Cardiac muscle cell (in vitro differentiated cells and primary cell): ENCODE measurements around the gene NRXN2. TPM values are rescaled to one million over a fixed set of nuclear protein-coding genes. Genes with fewer than 3 reads are reported as not detected.
"Not testable (repeated sequence)": the region's sequence is repeated elsewhere in the genome, so short reads cannot be mapped to it uniquely, and the experiment has no call there.

Experiments
- DNase-seq, 2 donors: peaks; one replicate each; pipeline versions ENCODE4 v3.0.0 to v3.0.0-alpha.2; 2010 to 2017; ENCODE audit warnings: low read depth in 1 of 2, low spot score in 1 of 2
- H3K27ac ChIP-seq: fragments of 200-600 bp; sonication (generic); 2 replicates; pipeline ENCODE4 v1.5.1; 2016
- H3K27me3 ChIP-seq: fragments of 200-600 bp; sonication (generic); 2 replicates; pipeline ENCODE4 v1.6.0; 2016; ENCODE audit warnings: control low read depth
- H3K36me3 ChIP-seq: fragments of 200-600 bp; sonication (generic); 2 replicates; pipeline ENCODE4 v1.5.1; 2016; ENCODE audit warnings: control low read depth
- H3K4me1 ChIP-seq: fragments of 200-600 bp; sonication (generic); 2 replicates; pipeline ENCODE4 v1.8.1; 2017; ENCODE audit warnings: low read depth, mild to moderate bottlenecking, mixed run types
- H3K4me3 ChIP-seq: fragments of 200-600 bp; sonication (generic); 2 replicates; pipeline ENCODE4 v1.5.1; 2016; ENCODE audit warnings: mild to moderate bottlenecking
- H3K9me3 ChIP-seq: fragments of 200-600 bp; sonication (generic); 2 replicates; pipeline ENCODE4 v1.5.1; 2017; ENCODE audit warnings: low read depth, mild to moderate bottlenecking, control low read depth
- polyA plus RNA-seq: library from polyadenylated mRNA; unstranded; fragments of >200 nt; fragmentation: Nextera tagmentation; extraction: Ambion mirVana; gene quantifications from 2 replicates; pipeline ENCODE4 v1.2.1, GENCODE V29; 2016
- total RNA-seq: library from RNA; depleted of rRNA; stranded (reverse); fragments of >200 nt; gene quantifications from 2 replicates; pipeline ENCODE4 v1.2.3, GENCODE V29; 2016
- TF ChIP-seq, protein P1 (sequence below): IDR thresholded peaks from 2 replicates; pipeline ENCODE4 v1.5.1; 2012; ENCODE audit warnings: low read depth, mild to moderate bottlenecking, low read length

NRXN2 gene
- total and polyA plus RNA-seq, 2 experiments from 2014 or later, result 1.2 to 1.3 TPM

GRCh38 chr11:64710418-64711137 is 12.4 kb downstream of the NRXN2 start:
- Histone ChIP-seq H3K27ac (no peak overlapping the region), H3K4me1 (peaks cover 3% of the 10 kb centered on the region), H3K36me3 (no peaks in the 10 kb centered on the region), H3K4me3 (no peak overlapping the region), H3K27me3 (peaks cover 61% of the 10 kb centered on the region), H3K9me3 (no peaks in the 10 kb centered on the region)
- TF ChIP-seq, protein P1, sequence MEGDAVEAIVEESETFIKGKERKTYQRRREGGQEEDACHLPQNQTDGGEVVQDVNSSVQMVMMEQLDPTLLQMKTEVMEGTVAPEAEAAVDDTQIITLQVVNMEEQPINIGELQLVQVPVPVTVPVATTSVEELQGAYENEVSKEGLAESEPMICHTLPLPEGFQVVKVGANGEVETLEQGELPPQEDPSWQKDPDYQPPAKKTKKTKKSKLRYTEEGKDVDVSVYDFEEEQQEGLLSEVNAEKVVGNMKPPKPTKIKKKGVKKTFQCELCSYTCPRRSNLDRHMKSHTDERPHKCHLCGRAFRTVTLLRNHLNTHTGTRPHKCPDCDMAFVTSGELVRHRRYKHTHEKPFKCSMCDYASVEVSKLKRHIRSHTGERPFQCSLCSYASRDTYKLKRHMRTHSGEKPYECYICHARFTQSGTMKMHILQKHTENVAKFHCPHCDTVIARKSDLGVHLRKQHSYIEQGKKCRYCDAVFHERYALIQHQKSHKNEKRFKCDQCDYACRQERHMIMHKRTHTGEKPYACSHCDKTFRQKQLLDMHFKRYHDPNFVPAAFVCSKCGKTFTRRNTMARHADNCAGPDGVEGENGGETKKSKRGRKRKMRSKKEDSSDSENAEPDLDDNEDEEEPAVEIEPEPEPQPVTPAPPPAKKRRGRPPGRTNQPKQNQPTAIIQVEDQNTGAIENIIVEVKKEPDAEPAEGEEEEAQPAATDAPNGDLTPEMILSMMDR, result no peak
- no peak for DNase-seq

GRCh38 chr11:64705501-64705900 is 17.5 kb downstream of the NRXN2 start:
- H3K9me3 ChIP-seq, result no peaks in the 10 kb centered on the region
- TF ChIP-seq, protein P1, result no peak
- no peak overlapping the region for H3K27ac ChIP-seq

GRCh38 chr11:64703048-64703447 is 19.9 kb downstream of the NRXN2 start:
- no peaks in the 10 kb centered on the region for H3K9me3 ChIP-seq
- peaks cover 20% of the 10 kb centered on the region for H3K27me3 ChIP-seq
- no peaks in the 10 kb centered on the region for H3K4me1 ChIP-seq
- no peak overlapping the region for H3K4me3 ChIP-seq
- no peak for DNase-seq
- TF ChIP-seq, protein P1, result no peak
- no peaks in the 10 kb centered on the region for H3K36me3 ChIP-seq
- no peak overlapping the region for H3K27ac ChIP-seq

More at GRCh38 chr11:64705501-64705900, 17.5 kb downstream of the NRXN2 start:
- peaks cover 30% of the 10 kb centered on the region for H3K27me3 ChIP-seq
- DNase-seq, result no peak
- no peak overlapping the region for H3K4me3 ChIP-seq
- H3K36me3 ChIP-seq, result no peaks in the 10 kb centered on the region
- no peaks in the 10 kb centered on the region for H3K4me1 ChIP-seq

DNA sequence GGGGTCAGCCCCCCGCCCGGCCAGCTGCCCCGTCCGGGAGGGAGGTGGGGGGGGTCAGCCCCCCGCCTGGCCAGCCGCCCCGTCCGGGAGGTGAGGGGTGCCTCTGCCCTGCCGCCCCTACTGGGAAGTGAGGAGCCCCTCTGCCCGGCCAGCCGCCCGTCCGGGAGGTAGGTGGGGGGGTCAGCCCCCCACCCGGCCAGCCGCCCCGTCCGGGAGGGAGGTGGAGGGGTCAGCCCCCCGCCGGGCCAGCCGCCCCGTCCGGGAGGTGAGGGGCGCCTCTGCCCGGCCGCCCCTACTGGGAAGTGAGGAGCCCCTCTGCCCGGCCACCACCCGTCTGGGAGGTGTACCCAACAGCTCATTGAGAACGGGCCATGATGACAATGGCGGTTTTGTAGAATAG is 21.0 kb downstream of the NRXN2 start:
- not testable (repeated sequence) for DNase-seq, H3K4me1 ChIP-seq, H3K4me3 ChIP-seq, H3K36me3 ChIP-seq, H3K27ac ChIP-seq, H3K9me3 ChIP-seq
- peaks cover 24% of the 10 kb centered on the region for H3K27me3 ChIP-seq

GRCh38 chr11:64698427-64698826 is 24.6 kb downstream of the NRXN2 start:
- H3K27me3 ChIP-seq, result peaks cover 33% of the 10 kb centered on the region
- TF ChIP-seq, protein P1, result no peak

GRCh38 chr11:64697663-64698375 is 25.2 kb downstream of the NRXN2 start:
- Histone ChIP-seq H3K36me3 (no peaks in the 10 kb centered on the region), H3K27ac (no peak overlapping the region), H3K9me3 (no peaks in the 10 kb centered on the region), H3K4me1 (no peaks in the 10 kb centered on the region), H3K4me3 (no peak overlapping the region), H3K27me3 (peaks cover 36% of the 10 kb centered on the region)
- no peak for DNase-seq
- TF ChIP-seq, protein P1, result no peak

More at GRCh38 chr11:64698427-64698826, 24.6 kb downstream of the NRXN2 start:
- Histone ChIP-seq H3K4me1 (no peaks in the 10 kb centered on the region), H3K27ac (no peak overlapping the region), H3K9me3 (no peaks in the 10 kb centered on the region), H3K4me3 (no peak overlapping the region), H3K36me3 (no peaks in the 10 kb centered on the region)
- DNase-seq, result no peak
